Activated CD8-positive, alpha-beta T cell treated with anti-CD3 and anti-CD28 coated beads, Interleukin-2, amount 10 ng/mL, durations not matched to agents 7 days and 5 days (primary cell): ENCODE results near the gene AKNA. TPM values are rescaled to one million over a fixed set of nuclear protein-coding genes. Genes with fewer than 3 reads are reported as not detected.

ENCODE experiments used
- ATAC-seq: fragments of 150-1000 bp; cut with Tn5 transposase; one replicate; pipeline ENCODE4 v1.10.0; 2021; ENCODE audit warnings: moderate library complexity
- CTCF ChIA-PET: fragments of 350-600 bp; sonication (Branson Sonifier 250); formaldehyde crosslinking; loops from one replicate; lab custom pipeline; 2021; ENCODE audit warnings: antibody characterized with exemption; lab: Charles Lee
- POLR2A ChIA-PET: fragments of 350-600 bp; sonication (Branson Sonifier 250); formaldehyde crosslinking; loops from one replicate; lab custom pipeline; 2021; ENCODE audit warnings: antibody characterized with exemption; lab: Charles Lee
- DNase-seq: peaks from one replicate; pipeline ENCODE4 v3.0.0-alpha.2; 2020
- H3K27ac Mint-ChIP-seq: one replicate; pipeline ENCODE4 v1.8.0; 2021; ENCODE audit warnings: mild to moderate bottlenecking, mixed read lengths
- H3K27me3 Mint-ChIP-seq: one replicate; pipeline ENCODE4 v1.8.0; 2021; ENCODE audit warnings: low read depth, mixed read lengths
- H3K36me3 Mint-ChIP-seq: one replicate; pipeline ENCODE4 v1.8.0; 2021; ENCODE audit warnings: low read depth, mixed read lengths
- H3K4me1 Mint-ChIP-seq: one replicate; pipeline ENCODE4 v1.8.0; 2021; ENCODE audit warnings: low read depth, mixed read lengths
- H3K4me3 Mint-ChIP-seq: one replicate; pipeline ENCODE4 v1.8.0; 2021; ENCODE audit warnings: mild to moderate bottlenecking, mixed read lengths
- H3K9me3 Mint-ChIP-seq: one replicate; pipeline ENCODE4 v1.8.0; 2022; ENCODE audit warnings: mixed read lengths; ENCODE audit not compliant: insufficient read depth
- total RNA-seq, 2 experiments: library from RNA; stranded (reverse); gene quantifications; one replicate each; pipeline ENCODE4 v1.2.3, GENCODE V29; 2021

The AKNA gene
- total RNA-seq, 2 experiments from 2014 or later = 413 to 430 TPM

- H3K27ac Mint-ChIP-seq = no peak overlapping the region
- no peaks in the 10 kb centered on the region for H3K27me3 Mint-ChIP-seq
- no peaks in the 10 kb centered on the region for H3K36me3 Mint-ChIP-seq
- ATAC-seq = no peak
- H3K4me3 Mint-ChIP-seq = no peak overlapping the region
- no peaks in the 10 kb centered on the region for H3K9me3 Mint-ChIP-seq
- no peak for DNase-seq
- CTCF ChIA-PET = interaction anchor here (1.5 kb wide), 1 partner anchor 27 kb away, joined by 3 read pairs; no protein-coding TSS in a partner anchor
- POLR2A ChIA-PET = no interaction called here
- H3K4me1 Mint-ChIP-seq = peaks cover 5% of the 10 kb centered on the region
These were observed 68.6 kb downstream of the AKNA start for GRCh38 chr9:114319147-114319546.

- H3K4me1 Mint-ChIP-seq = peaks cover 5% of the 10 kb centered on the region
- H3K27me3 Mint-ChIP-seq = no peaks in the 10 kb centered on the region
- ChIA-PET POLR2A (no interaction called here), CTCF (interaction anchor here (1.5 kb wide), 1 partner anchor 26 kb away, joined by 3 read pairs; no protein-coding TSS in a partner anchor)
- H3K4me3 Mint-ChIP-seq = no peak overlapping the region
- H3K36me3 Mint-ChIP-seq = no peaks in the 10 kb centered on the region
- no peak for DNase-seq
- no peak for ATAC-seq
- H3K27ac Mint-ChIP-seq = no peak overlapping the region
- no peaks in the 10 kb centered on the region for H3K9me3 Mint-ChIP-seq
These were observed 69.4 kb downstream of the AKNA start for GRCh38 chr9:114318416-114318815.

- Mint-ChIP-seq H3K27ac (no peak overlapping the region), H3K36me3 (no peaks in the 10 kb centered on the region), H3K27me3 (no peaks in the 10 kb centered on the region), H3K4me3 (no peak overlapping the region), H3K9me3 (no peaks in the 10 kb centered on the region), H3K4me1 (peaks cover 5% of the 10 kb centered on the region)
- ChIA-PET CTCF (no interaction called here), POLR2A (no interaction called here)
- no peak for DNase-seq
- no peak for ATAC-seq
These were observed 70.0 kb downstream of the AKNA start for GRCh38 chr9:114317665-114318357.

GRCh38 chr9:114316605-114317230 is 71.1 kb downstream of the AKNA start:
- Mint-ChIP-seq H3K27me3 (no peaks in the 10 kb centered on the region), H3K27ac (no peak overlapping the region), H3K4me1 (peaks cover 5% of the 10 kb centered on the region), H3K9me3 (no peaks in the 10 kb centered on the region), H3K4me3 (no peak overlapping the region), H3K36me3 (no peaks in the 10 kb centered on the region)
- POLR2A ChIA-PET = no interaction called here
- no peak for DNase-seq
- ATAC-seq = no peak
- CTCF ChIA-PET = interaction anchor here (1.4 kb wide), 2 partner anchors 12 to 26 kb away, joined by 3 to 7 read pairs; no protein-coding TSS in a partner anchor

- Mint-ChIP-seq H3K36me3 (no peaks in the 10 kb centered on the region), H3K27me3 (no peaks in the 10 kb centered on the region), H3K4me3 (no peak overlapping the region), H3K27ac (no peak overlapping the region), H3K9me3 (no peaks in the 10 kb centered on the region), H3K4me1 (peaks cover 5% of the 10 kb centered on the region)
- ChIA-PET POLR2A (no interaction called here), CTCF (interaction anchor here (1.3 to 1.4 kb wide), 3 partner anchors 11 to 25 kb away, joined by 3 to 7 read pairs (median 7); no protein-coding TSS in a partner anchor)
- no peak for DNase-seq
- no peak for ATAC-seq
These were observed 71.9 kb downstream of the AKNA start for GRCh38 chr9:114315723-114316363.

- Mint-ChIP-seq H3K4me1 (peaks cover 5% of the 10 kb centered on the region), H3K27ac (no peak overlapping the region), H3K4me3 (no peak overlapping the region), H3K36me3 (no peaks in the 10 kb centered on the region), H3K9me3 (no peaks in the 10 kb centered on the region), H3K27me3 (no peaks in the 10 kb centered on the region)
- ATAC-seq = no peak
- DNase-seq = no peak
- ChIA-PET CTCF (interaction anchor here (1.3 to 1.6 kb wide), 2 partner anchors 9 to 24 kb away, joined by 3 to 7 read pairs; no protein-coding TSS in a partner anchor), POLR2A (no interaction called here)
These were observed 72.7 kb downstream of the AKNA start for GRCh38 chr9:114314881-114315722.

GRCh38 chr9:114314256-114314867 is 73.4 kb downstream of the AKNA start:
- Mint-ChIP-seq H3K36me3 (no peaks in the 10 kb centered on the region), H3K27ac (no peak overlapping the region), H3K9me3 (no peaks in the 10 kb centered on the region), H3K27me3 (no peaks in the 10 kb centered on the region), H3K4me3 (no peak overlapping the region), H3K4me1 (peaks cover 5% of the 10 kb centered on the region)
- ATAC-seq = no peak
- ChIA-PET CTCF (interaction anchor here (1.3 to 1.6 kb wide), 2 partner anchors 10 to 23 kb away, joined by 3 to 7 read pairs; no protein-coding TSS in a partner anchor), POLR2A (no interaction called here)
- DNase-seq = no peak

- H3K27me3 Mint-ChIP-seq = no peaks in the 10 kb centered on the region
- POLR2A ChIA-PET = no interaction called here
These were observed 74.6 kb downstream of the AKNA start for GRCh38 chr9:114313186-114313585.

GRCh38 chr9:114312513-114312875 is 75.3 kb downstream of the AKNA start:
- DNase-seq (no peak), ATAC-seq (no peak)
- H3K4me3 Mint-ChIP-seq = no peak overlapping the region
- H3K9me3 Mint-ChIP-seq = no peaks in the 10 kb centered on the region
- H3K27ac Mint-ChIP-seq = no peak overlapping the region
- no peaks in the 10 kb centered on the region for H3K36me3 Mint-ChIP-seq
- H3K27me3 Mint-ChIP-seq = no peaks in the 10 kb centered on the region
- POLR2A ChIA-PET = no interaction called here
- CTCF ChIA-PET = no interaction called here
- no peaks in the 10 kb centered on the region for H3K4me1 Mint-ChIP-seq

More at GRCh38 chr9:114313186-114313585, 74.6 kb downstream of the AKNA start:
- H3K4me1 Mint-ChIP-seq = peaks cover 5% of the 10 kb centered on the region
- H3K4me3 Mint-ChIP-seq = no peak overlapping the region
- no peak overlapping the region for H3K27ac Mint-ChIP-seq
- no peaks in the 10 kb centered on the region for H3K9me3 Mint-ChIP-seq
- no peak for ATAC-seq
- no peaks in the 10 kb centered on the region for H3K36me3 Mint-ChIP-seq
- no peak for DNase-seq
- CTCF ChIA-PET = no interaction called here

- ChIA-PET CTCF (no interaction called here), POLR2A (no interaction called here)
- no peaks in the 10 kb centered on the region for H3K4me1 Mint-ChIP-seq
- no peaks in the 10 kb centered on the region for H3K9me3 Mint-ChIP-seq
- H3K27ac Mint-ChIP-seq = no peak overlapping the region
- H3K36me3 Mint-ChIP-seq = no peaks in the 10 kb centered on the region
- no peak for DNase-seq
- H3K27me3 Mint-ChIP-seq = no peaks in the 10 kb centered on the region
- ATAC-seq = no peak
- H3K4me3 Mint-ChIP-seq = no peak overlapping the region
These were observed 75.9 kb downstream of the AKNA start for GRCh38 chr9:114311571-114312512.
